ENCODE data around the gene LOXL1. TPM values are rescaled to one million over a fixed set of nuclear protein-coding genes. Genes with fewer than 3 reads are reported as not detected.

LOXL1 gene
- total RNA-seq, 3 donors from 2014 or later: 5.6 to 11.3 (median 10.8) TPM

DNA sequence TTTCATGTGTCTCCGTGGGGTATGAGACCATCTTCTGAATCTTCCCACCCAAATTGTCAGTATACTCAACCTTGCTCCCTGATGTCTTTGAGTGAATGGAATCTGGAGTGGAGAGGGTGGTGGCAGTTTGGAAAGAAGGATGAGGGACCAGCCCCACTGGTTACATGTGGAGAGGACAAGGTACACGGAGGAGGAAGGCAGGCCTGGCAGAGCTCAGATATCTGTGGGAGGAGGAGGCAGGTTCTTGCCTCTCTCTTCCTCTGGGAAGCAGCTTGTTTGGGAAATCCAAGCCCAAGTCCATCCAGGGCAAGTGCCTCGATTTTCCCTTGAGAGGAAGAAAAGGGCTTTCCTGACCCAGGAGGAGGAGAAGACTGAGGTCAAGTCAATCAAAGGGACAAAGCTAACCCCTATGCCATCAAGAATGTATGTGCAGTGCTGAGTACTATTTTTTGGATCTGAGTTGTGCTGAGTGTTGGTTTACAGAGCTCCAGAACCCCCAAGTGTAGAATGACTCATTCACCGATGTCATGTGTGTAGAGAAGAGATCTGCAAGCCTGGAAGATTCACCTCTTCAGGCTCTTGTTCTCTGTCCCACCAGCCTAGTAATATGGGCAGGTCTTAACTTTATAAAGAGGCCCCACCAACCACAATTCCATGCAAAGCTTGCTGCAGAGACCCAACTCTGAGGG lies 19.8 kb upstream of the LOXL1 start:
- Histone ChIP-seq H3K27ac (no peak overlapping the region), H3K4me3 (no peak overlapping the region), H3K36me3 (no peaks in the 10 kb centered on the region), H3K9me3 (no peaks in the 10 kb centered on the region), H3K4me1 (no peaks in the 10 kb centered on the region), H3K27me3 (no peaks in the 10 kb centered on the region)
- no peak for TF ChIP-seq POLR2AphosphoS5 (IDR thresholded peaks at IDR 0.05)
- TF ChIP-seq, protein P1, sequence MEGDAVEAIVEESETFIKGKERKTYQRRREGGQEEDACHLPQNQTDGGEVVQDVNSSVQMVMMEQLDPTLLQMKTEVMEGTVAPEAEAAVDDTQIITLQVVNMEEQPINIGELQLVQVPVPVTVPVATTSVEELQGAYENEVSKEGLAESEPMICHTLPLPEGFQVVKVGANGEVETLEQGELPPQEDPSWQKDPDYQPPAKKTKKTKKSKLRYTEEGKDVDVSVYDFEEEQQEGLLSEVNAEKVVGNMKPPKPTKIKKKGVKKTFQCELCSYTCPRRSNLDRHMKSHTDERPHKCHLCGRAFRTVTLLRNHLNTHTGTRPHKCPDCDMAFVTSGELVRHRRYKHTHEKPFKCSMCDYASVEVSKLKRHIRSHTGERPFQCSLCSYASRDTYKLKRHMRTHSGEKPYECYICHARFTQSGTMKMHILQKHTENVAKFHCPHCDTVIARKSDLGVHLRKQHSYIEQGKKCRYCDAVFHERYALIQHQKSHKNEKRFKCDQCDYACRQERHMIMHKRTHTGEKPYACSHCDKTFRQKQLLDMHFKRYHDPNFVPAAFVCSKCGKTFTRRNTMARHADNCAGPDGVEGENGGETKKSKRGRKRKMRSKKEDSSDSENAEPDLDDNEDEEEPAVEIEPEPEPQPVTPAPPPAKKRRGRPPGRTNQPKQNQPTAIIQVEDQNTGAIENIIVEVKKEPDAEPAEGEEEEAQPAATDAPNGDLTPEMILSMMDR (IDR thresholded peaks at IDR 0.05): no peak
- intact Hi-C loops (cut with DNase I; ENCODE audit: low total_unique reads): no loop called here
- no peak for DNase-seq (ENCODE audit: low spot score in 2 of 2)

DNA sequence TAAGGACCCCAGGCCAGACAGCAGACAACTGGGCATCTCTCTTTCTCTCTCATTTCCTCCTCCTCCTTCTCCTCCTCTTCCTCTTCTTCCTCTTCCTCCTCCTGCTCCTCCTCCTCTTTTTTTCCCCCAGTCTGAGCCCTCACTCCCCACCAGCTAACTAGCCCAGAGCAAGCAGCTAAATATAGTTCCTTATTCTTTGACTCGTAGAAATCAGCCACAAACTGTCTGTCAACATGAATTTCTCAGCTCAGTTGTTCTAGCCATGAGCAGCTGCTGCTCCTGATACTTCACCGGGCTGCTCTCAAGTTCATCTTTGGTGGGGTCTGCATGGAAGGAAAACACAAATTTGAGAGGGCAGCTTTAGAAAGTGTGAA lies 19.2 kb upstream of the LOXL1 start:
- Histone ChIP-seq H3K4me1 (no peaks in the 10 kb centered on the region), H3K36me3 (no peaks in the 10 kb centered on the region), H3K9me3 (no peaks in the 10 kb centered on the region), H3K27ac (no peak overlapping the region), H3K4me3 (no peak overlapping the region), H3K27me3 (no peaks in the 10 kb centered on the region)
- intact Hi-C loops (cut with DNase I; ENCODE audit: low total_unique reads): no loop called here
- DNase-seq (ENCODE audit: low spot score in 2 of 2): no peak
- no peak for TF ChIP-seq POLR2AphosphoS5 (IDR thresholded peaks at IDR 0.05)
- no peak for TF ChIP-seq POLR2A (IDR thresholded peaks at IDR 0.05)
- TF ChIP-seq, protein P1 (IDR thresholded peaks at IDR 0.05): no peak

- no peaks in the 10 kb centered on the region for H3K4me1 ChIP-seq
- intact Hi-C loops (cut with DNase I; ENCODE audit: low total_unique reads): no loop called here
- H3K36me3 ChIP-seq: no peaks in the 10 kb centered on the region
- H3K4me3 ChIP-seq: no peak overlapping the region
- TF ChIP-seq POLR2AphosphoS5 (IDR thresholded peaks at IDR 0.05): peak in 1 of 3 donors; percentile 18
- no peak for TF ChIP-seq POLR2A (IDR thresholded peaks at IDR 0.05)
- TF ChIP-seq, protein P1 (IDR thresholded peaks at IDR 0.05): peak; percentile 30 to 85 (median 78)
- DNase-seq (ENCODE audit: low spot score in 2 of 2): peak; percentile 65 to 77
- H3K27ac ChIP-seq: no peak overlapping the region
- no peaks in the 10 kb centered on the region for H3K9me3 ChIP-seq
- H3K27me3 ChIP-seq: no peaks in the 10 kb centered on the region
These were observed 18.0 kb upstream of the LOXL1 start for GRCh38 chr15:73908030-73908821.

- no peaks in the 10 kb centered on the region for H3K27me3 ChIP-seq
- H3K4me1 ChIP-seq: no peaks in the 10 kb centered on the region
- no peaks in the 10 kb centered on the region for H3K36me3 ChIP-seq
- H3K4me3 ChIP-seq: no peak overlapping the region
- DNase-seq (ENCODE audit: low spot score in 2 of 2): no peak
- TF ChIP-seq, protein P1 (IDR thresholded peaks at IDR 0.05): no peak
- no peak for TF ChIP-seq POLR2AphosphoS5 (IDR thresholded peaks at IDR 0.05)
- no peak for TF ChIP-seq POLR2A (IDR thresholded peaks at IDR 0.05)
- no peaks in the 10 kb centered on the region for H3K9me3 ChIP-seq
- H3K27ac ChIP-seq: no peak overlapping the region
- intact Hi-C loops (cut with DNase I; ENCODE audit: low total_unique reads): no loop called here
These were observed 17.5 kb upstream of the LOXL1 start for GRCh38 chr15:73908822-73909122.

DNA sequence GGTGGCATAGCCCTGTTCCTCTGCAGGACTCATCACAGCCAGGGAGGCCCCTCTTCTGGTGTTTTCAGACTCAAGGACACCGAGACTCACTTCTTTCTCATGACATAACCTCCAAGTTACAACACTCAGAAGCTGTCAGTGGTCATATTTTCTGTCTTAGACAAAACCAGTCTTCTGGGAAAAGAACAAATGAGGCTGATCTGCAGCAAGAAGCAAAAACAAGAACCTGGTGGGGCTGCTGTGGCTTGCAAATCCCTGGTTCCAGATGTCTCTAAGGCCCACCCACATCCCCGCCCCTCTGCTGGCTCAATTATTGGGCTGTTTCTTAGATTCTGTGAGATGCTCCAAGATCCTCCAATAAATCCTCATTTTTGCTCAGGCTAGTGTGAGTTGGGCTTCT lies 16.6 kb upstream of the LOXL1 start:
- Histone ChIP-seq H3K9me3 (no peaks in the 10 kb centered on the region), H3K4me3 (no peak overlapping the region), H3K4me1 (no peaks in the 10 kb centered on the region), H3K27me3 (no peaks in the 10 kb centered on the region), H3K27ac (no peak overlapping the region), H3K36me3 (no peaks in the 10 kb centered on the region)
- no peak for DNase-seq (ENCODE audit: low spot score in 2 of 2)
- intact Hi-C loops (cut with DNase I; ENCODE audit: low total_unique reads): no loop called here
- TF ChIP-seq POLR2A (IDR thresholded peaks at IDR 0.05): no peak
- TF ChIP-seq, protein P1 (IDR thresholded peaks at IDR 0.05): no peak

Measured in breast epithelium (tissue), 4 donors.